ENCODE results near the gene MAP2K2. TPM values are rescaled to one million over a fixed set of nuclear protein-coding genes. Genes with fewer than 3 reads are reported as not detected.
"Not testable (repeated sequence)": the region's sequence is repeated elsewhere in the genome, so short reads cannot be mapped to it uniquely, and the experiment has no call there.

Gene MAP2K2
- total and polyA plus RNA-seq, 4 donors, result 40.3 to 72.7 (median 54.1) TPM

DNA sequence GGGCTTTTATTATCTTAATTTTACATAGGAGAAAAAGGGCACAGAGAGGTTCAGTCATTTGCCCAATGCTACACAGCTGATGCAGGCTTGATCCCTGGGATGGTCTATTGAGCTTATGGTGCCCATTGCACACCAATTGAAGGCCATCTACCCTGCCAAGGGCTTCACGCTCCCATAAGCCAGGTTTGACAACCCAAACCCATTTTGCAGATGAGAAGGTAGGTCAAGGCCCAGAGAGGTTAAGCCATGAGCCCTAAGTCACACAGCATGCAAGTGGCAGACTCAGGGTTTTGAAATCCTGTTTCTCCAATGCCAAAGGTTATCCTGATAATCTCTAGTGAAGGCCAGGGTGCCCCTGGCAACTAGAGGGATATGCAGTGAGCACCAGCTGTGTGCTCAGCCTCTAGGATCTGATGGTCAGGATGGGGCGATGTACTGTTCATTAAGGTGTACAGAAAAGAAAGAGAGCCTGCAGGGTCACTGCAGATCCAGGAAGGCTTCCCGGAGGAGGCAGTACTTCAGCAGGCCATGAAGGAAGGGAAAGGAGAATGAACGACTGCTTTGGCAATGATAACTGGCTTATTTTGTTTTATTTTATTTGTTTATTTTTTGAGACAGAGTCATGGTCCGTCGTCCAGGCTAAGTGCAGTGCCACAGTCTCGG is 37.6 kb upstream of the MAP2K2 start:
- Histone ChIP-seq H3K27me3 (ENCODE audit: control insufficient read depth in 4 of 4, insufficient read depth in 4 of 4, low read length in 3 of 4) (no peaks in the 10 kb centered on the region), H3K36me3 (ENCODE audit: control insufficient read depth in 4 of 4, insufficient read depth in 3 of 4, low read depth in 1 of 4, low read length in 3 of 4) (peaks cover 20 to 58% (median 37%) of the 10 kb centered on the region in 4 donors), H3K9ac (ENCODE audit: low read depth in 1 of 2, low read length in 2 of 2) (no peak overlapping the region), H3K9me3 (ENCODE audit: control insufficient read depth in 4 of 4, low read length in 3 of 4) (no peaks in the 10 kb centered on the region), H3K4me3 (ENCODE audit: low read depth in 1 of 3, low read length in 3 of 3) (no peak overlapping the region), H3K27ac (ENCODE audit: low read depth in 1 of 2, low read length in 2 of 2) (no peak overlapping the region), H3K4me1 (ENCODE audit: control insufficient read depth in 4 of 4, insufficient read depth in 4 of 4, low read length in 3 of 4) (peaks cover 0 to 10% (median 9%) of the 10 kb centered on the region in 4 donors)
- TF ChIP-seq ZBTB33 (IDR thresholded peaks at IDR 0.05), result no peak
- TF ChIP-seq JUND (IDR thresholded peaks at IDR 0.05), result no peak
- no peak for TF ChIP-seq TAF1 (conservative IDR thresholded peaks at IDR 0.05)
- TF ChIP-seq EGR1 (IDR thresholded peaks at IDR 0.05; ENCODE audit: low read depth in 2 of 2), result no peak
- TF ChIP-seq MAX (IDR thresholded peaks at IDR 0.05), result no peak
- TF ChIP-seq ATF3 (IDR thresholded peaks at IDR 0.05), result no peak
- TF ChIP-seq FOXA1 (IDR thresholded peaks at IDR 0.05), result no peak
- TF ChIP-seq RXRA (IDR thresholded peaks at IDR 0.05), result no peak
- no peak for TF ChIP-seq NR2F2 (IDR thresholded peaks at IDR 0.05)
- TF ChIP-seq RAD21 (IDR thresholded peaks at IDR 0.05), result no peak
- TF ChIP-seq SP1 (IDR thresholded peaks at IDR 0.05), result no peak
- TF ChIP-seq YY1 (IDR thresholded peaks at IDR 0.05), result no peak
- TF ChIP-seq GABPA (IDR thresholded peaks at IDR 0.05 in 1 of 2, conservative IDR thresholded peaks at IDR 0.05 in 1 of 2), result no peak
- TF ChIP-seq HNF4A (conservative IDR thresholded peaks at IDR 0.05), result no peak
- TF ChIP-seq HNF4G (IDR thresholded peaks at IDR 0.05), result no peak
- no peak for TF ChIP-seq FOXA2 (IDR thresholded peaks at IDR 0.05)
- no peak for DNase-seq (ENCODE audit: low spot score)
- WGBS, result 77% methylated on average over 7 of the region's 7 CpGs

DNA sequence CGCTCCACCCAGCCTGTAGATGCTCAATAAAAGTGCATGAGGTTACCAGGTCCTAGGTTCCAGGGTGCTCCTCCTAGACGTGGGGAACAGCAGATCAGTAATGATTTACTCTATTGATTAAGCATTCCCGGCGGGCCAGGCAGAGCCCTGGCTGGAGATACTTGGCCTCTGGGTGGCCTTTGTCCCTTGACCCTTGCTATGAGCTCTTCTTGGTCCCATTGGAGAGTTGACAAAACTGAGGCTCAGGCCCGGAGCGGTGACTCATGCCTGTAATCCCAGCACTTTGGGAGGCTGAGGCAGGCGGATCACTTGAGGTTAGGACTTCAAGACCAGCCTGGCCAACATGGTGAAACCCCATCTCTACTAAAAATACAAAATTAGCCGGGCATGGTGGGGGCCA is 34.0 kb upstream of the MAP2K2 start:
- H3K36me3 ChIP-seq (ENCODE audit: control insufficient read depth in 4 of 4, insufficient read depth in 3 of 4, low read depth in 1 of 4, low read length in 3 of 4), result peaks cover 12 to 32% (median 21%) of the 10 kb centered on the region in 4 donors
- peak overlapping the region in 1 of 3 donors; percentile 68 for H3K4me3 ChIP-seq (ENCODE audit: low read depth in 1 of 3, low read length in 3 of 3)
- TF ChIP-seq JUND (IDR thresholded peaks at IDR 0.05), result peak; percentile 31 to 47
- TF ChIP-seq HNF4A (conservative IDR thresholded peaks at IDR 0.05), result peak; percentile 31 to 38
- peak; percentile 51 to 62 for TF ChIP-seq RXRA (IDR thresholded peaks at IDR 0.05)
- H3K4me1 ChIP-seq (ENCODE audit: control insufficient read depth in 4 of 4, insufficient read depth in 4 of 4, low read length in 3 of 4), result peaks cover 0 to 17% (median 16%) of the 10 kb centered on the region in 4 donors
- not testable (repeated sequence) for H3K27ac ChIP-seq (ENCODE audit: low read depth in 1 of 2, low read length in 2 of 2); H3K9me3 ChIP-seq (ENCODE audit: control insufficient read depth in 4 of 4, low read length in 3 of 4); H3K27me3 ChIP-seq (ENCODE audit: control insufficient read depth in 4 of 4, insufficient read depth in 4 of 4, low read length in 3 of 4); H3K9ac ChIP-seq (ENCODE audit: low read depth in 1 of 2, low read length in 2 of 2); DNase-seq (ENCODE audit: low spot score)
- WGBS, result 55% methylated on average over 8 of the region's 8 CpGs

- WGBS, result 43% methylated on average over 6 of the region's 6 CpGs
- Histone ChIP-seq H3K4me3 (ENCODE audit: low read depth in 1 of 3, low read length in 3 of 3) (peak overlapping the region in 2 of 3 donors; percentile 47 to 68), H3K27ac (ENCODE audit: low read depth in 1 of 2, low read length in 2 of 2) (no peak overlapping the region), H3K27me3 (ENCODE audit: control insufficient read depth in 4 of 4, insufficient read depth in 4 of 4, low read length in 3 of 4) (no peaks in the 10 kb centered on the region), H3K36me3 (ENCODE audit: control insufficient read depth in 4 of 4, insufficient read depth in 3 of 4, low read depth in 1 of 4, low read length in 3 of 4) (peaks cover 8 to 28% (median 20%) of the 10 kb centered on the region in 4 donors), H3K9ac (ENCODE audit: low read depth in 1 of 2, low read length in 2 of 2) (no peak overlapping the region), H3K4me1 (ENCODE audit: control insufficient read depth in 4 of 4, insufficient read depth in 4 of 4, low read length in 3 of 4) (peaks cover 0 to 24% (median 22%) of the 10 kb centered on the region in 4 donors), H3K9me3 (ENCODE audit: control insufficient read depth in 4 of 4, low read length in 3 of 4) (no peaks in the 10 kb centered on the region)
- no peak for DNase-seq (ENCODE audit: low spot score)
- TF ChIP-seq GABPA (IDR thresholded peaks at IDR 0.05 in 1 of 2, conservative IDR thresholded peaks at IDR 0.05 in 1 of 2), result no peak
- TF ChIP-seq MAX (IDR thresholded peaks at IDR 0.05), result peak; percentile 72
- peak; percentile 12 for TF ChIP-seq YY1 (IDR thresholded peaks at IDR 0.05)
- TF ChIP-seq SP1 (IDR thresholded peaks at IDR 0.05), result peak; percentile 41
- TF ChIP-seq REST (IDR thresholded peaks at IDR 0.05), result no peak
- TF ChIP-seq RXRA (IDR thresholded peaks at IDR 0.05), result peak; percentile 64 to 72
- TF ChIP-seq RAD21 (IDR thresholded peaks at IDR 0.05), result peak in 1 of 2 donors; percentile 27
- no peak for TF ChIP-seq TAF1 (conservative IDR thresholded peaks at IDR 0.05)
- TF ChIP-seq EGR1 (IDR thresholded peaks at IDR 0.05; ENCODE audit: low read depth in 2 of 2), result peak in 1 of 2 donors; percentile 24
- peak in 1 of 2 donors; percentile 54 for TF ChIP-seq HNF4A (conservative IDR thresholded peaks at IDR 0.05)
Measured at GRCh38 chr19:4157164-4157563, 33.2 kb upstream of the MAP2K2 start.

Data from liver (tissue), 9 donors.